AG09309 (cell line): Measurements from ENCODE around the gene OBSL1.
A peak's percentile ranks its signal among the peaks of the same experiment; 100 is the strongest.

Source experiments
- DNase-seq: peaks from one replicate; pipeline ENCODE4 v3.0.0-alpha.2; 2010; ENCODE audit warnings: low read depth
- H3K4me3 ChIP-seq: 2 replicates; pipeline ENCODE4 v1.5.1; 2011; ENCODE audit warnings: mild to moderate bottlenecking, low read depth, low read length, moderate library complexity; ENCODE audit not compliant: control insufficient read depth
- CTCF ChIP-seq: IDR thresholded peaks from 2 replicates; pipeline ENCODE4 v1.5.1; 2011; ENCODE audit warnings: mild to moderate bottlenecking, low read depth, low read length, inconsistent platforms; ENCODE audit not compliant: insufficient read depth, control insufficient read depth; ENCODE audit errors: missing control alignments

The OBSL1 gene

GRCh38 chr2:219571311-219572236 lies at the start of gene OBSL1:
Gene OBSL1, minus strand, starts transcription at chr2:219571539. Its CDS starts 307 bp downstream, at chr2:219571232.
- TF ChIP-seq CTCF, result no peak
- H3K4me3 ChIP-seq, result peak within 1 kb of the TSS; percentile 69
- no peak for DNase-seq

GRCh38 chr2:219620546-219620945 lies 49.2 kb upstream of the OBSL1 start:
- no peak for TF ChIP-seq CTCF

GRCh38 chr2:219619235-219619634 lies 47.9 kb upstream of the OBSL1 start:
- no peak overlapping the region for H3K4me3 ChIP-seq
- DNase-seq, result no peak
- TF ChIP-seq CTCF, result peak; percentile 22

More at GRCh38 chr2:219620546-219620945, 49.2 kb upstream of the OBSL1 start:
- no peak for DNase-seq
- H3K4me3 ChIP-seq, result no peak overlapping the region

GRCh38 chr2:219618733-219619122 lies 47.4 kb upstream of the OBSL1 start:
- no peak for TF ChIP-seq CTCF
- no peak overlapping the region for H3K4me3 ChIP-seq
- no peak for DNase-seq

GRCh38 chr2:219616550-219616949 lies 45.2 kb upstream of the OBSL1 start:
- H3K4me3 ChIP-seq, result no peak overlapping the region
- TF ChIP-seq CTCF, result no peak
- no peak for DNase-seq

- DNase-seq, result no peak
- H3K4me3 ChIP-seq, result no peak overlapping the region
- TF ChIP-seq CTCF, result no peak
Measured at GRCh38 chr2:219615894-219616293, 44.6 kb upstream of the OBSL1 start.

GRCh38 chr2:219615036-219615435 lies 43.7 kb upstream of the OBSL1 start:
- no peak for DNase-seq
- H3K4me3 ChIP-seq, result no peak overlapping the region
- TF ChIP-seq CTCF, result no peak
